Amniotic stem cell (primary cell): Measurements from ENCODE around the gene DYNLT2.
"Not testable (repeated sequence)": the region's sequence is repeated elsewhere in the genome, so short reads cannot be mapped to it uniquely, and the experiment has no call there.

Experiments
- DNase-seq: peaks from one replicate; lab custom pipeline; 2025; lab: John Stamatoyannopoulos, UW

DYNLT2 gene

GRCh38 chr6:169701311-169701953 lies 49.9 kb downstream of the DYNLT2 start:
- no peak for DNase-seq

- no peak for DNase-seq
Measured at GRCh38 chr6:169700296-169700695, 51.1 kb downstream of the DYNLT2 start.

GRCh38 chr6:169697115-169697514 lies 54.3 kb downstream of the DYNLT2 start:
- DNase-seq: not testable (repeated sequence)

GRCh38 chr6:169695131-169695530 lies 56.2 kb downstream of the DYNLT2 start:
- no peak for DNase-seq

- no peak for DNase-seq
Measured at GRCh38 chr6:169692516-169692915, 58.9 kb downstream of the DYNLT2 start.

DNA sequence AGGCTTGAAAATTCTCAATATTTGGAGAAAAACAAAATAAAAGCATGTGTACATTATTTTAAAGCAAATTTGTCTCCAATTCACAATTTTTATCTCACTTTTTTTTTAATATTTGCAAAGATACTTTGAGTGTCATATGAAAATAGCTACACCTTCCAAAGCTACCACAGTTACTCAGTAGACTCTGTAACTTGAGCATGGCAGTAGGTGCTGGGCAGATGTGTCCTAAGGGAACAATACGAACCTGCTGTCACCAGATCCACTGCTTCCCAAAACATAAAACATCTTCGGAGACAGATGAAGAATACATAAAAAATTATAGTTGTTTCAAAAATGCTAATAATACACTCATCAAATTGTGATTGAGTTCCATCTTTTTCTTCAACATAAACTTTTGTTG lies 60.1 kb downstream of the DYNLT2 start:
- no peak for DNase-seq
